Measurements from ENCODE around the gene PTTG2.
"Not testable (repeated sequence)": the region's sequence is repeated elsewhere in the genome, so short reads cannot be mapped to it uniquely, and the experiment has no call there.

PTTG2 gene
- 0.10 to 0.65 reads per million in 2 donors for total RNA-seq

GRCh38 chr4:37960098-37960497 is at the start of gene PTTG2:
Gene PTTG2, plus strand, starts transcription at chr4:37960398. Its CDS starts 37 bp downstream, at chr4:37960435.
- no peak for DNase-seq

GRCh38 chr4:37914539-37914938 is 45.7 kb upstream of the PTTG2 start:
- DNase-seq, result no peak

GRCh38 chr4:37917388-37917787 is 42.8 kb upstream of the PTTG2 start:
- no peak for DNase-seq

- DNase-seq, result no peak
Measured at GRCh38 chr4:37918653-37919052, 41.5 kb upstream of the PTTG2 start.

- DNase-seq, result no peak
Measured at GRCh38 chr4:37922328-37922727, 37.9 kb upstream of the PTTG2 start.

GRCh38 chr4:37923089-37923488 is 37.1 kb upstream of the PTTG2 start:
- DNase-seq, result not testable (repeated sequence)

- DNase-seq, result no peak
Measured at GRCh38 chr4:37924946-37925345, 35.3 kb upstream of the PTTG2 start.

- no peak for DNase-seq
Measured at GRCh38 chr4:37927434-37927833, 32.8 kb upstream of the PTTG2 start.

GRCh38 chr4:37928426-37929416 is 31.5 kb upstream of the PTTG2 start:
- no peak for DNase-seq

GRCh38 chr4:37934096-37934495 is 26.1 kb upstream of the PTTG2 start:
- no peak for DNase-seq

- no peak for DNase-seq
Measured at GRCh38 chr4:37934609-37935008, 25.6 kb upstream of the PTTG2 start.

GRCh38 chr4:37935026-37935425 is 25.2 kb upstream of the PTTG2 start:
- no peak for DNase-seq

- DNase-seq, result no peak
Measured at GRCh38 chr4:37936889-37937498, 23.2 kb upstream of the PTTG2 start.

- DNase-seq, result no peak
Measured at GRCh38 chr4:37938208-37938607, 22.0 kb upstream of the PTTG2 start.

GRCh38 chr4:37946503-37947179 is 13.6 kb upstream of the PTTG2 start:
- DNase-seq, result no peak

- DNase-seq, result no peak
Measured at GRCh38 chr4:37948542-37948941, 11.7 kb upstream of the PTTG2 start.

- DNase-seq, result no peak
Measured at GRCh38 chr4:37949636-37950426, 10.4 kb upstream of the PTTG2 start.

GRCh38 chr4:37951461-37952352 is 8.5 kb upstream of the PTTG2 start:
- no peak for DNase-seq

GRCh38 chr4:37953156-37953555 is 7.0 kb upstream of the PTTG2 start:
- no peak for DNase-seq

GRCh38 chr4:37953620-37954293 is 6.4 kb upstream of the PTTG2 start:
- no peak for DNase-seq

GRCh38 chr4:37956941-37957340 is 3.3 kb upstream of the PTTG2 start:
- DNase-seq, result no peak
